ENCODE measurements around the gene KPNA2.
"Not testable (repeated sequence)": the region's sequence is repeated elsewhere in the genome, so short reads cannot be mapped to it uniquely, and the experiment has no call there.

The KPNA2 gene

GRCh38 chr17:68048996-68049395 is 13.5 kb downstream of the KPNA2 start:
- no peaks in the 10 kb centered on the region for H4K20me1 ChIP-seq (ENCODE audit: insufficient read depth, low read length)
- H3K4me2 ChIP-seq (ENCODE audit: low read length) = no peak overlapping the region
- no peaks in the 10 kb centered on the region for H3K9me2 ChIP-seq (ENCODE audit: low read depth, low read length)
- peaks cover 42% of the 10 kb centered on the region for H3K36me3 ChIP-seq (ENCODE audit: insufficient read depth, low read length)
- H2AFZ ChIP-seq (ENCODE audit: low read length) = no peak overlapping the region
- TF ChIP-seq EZH2 (IDR thresholded peaks at IDR 0.05; ENCODE audit: borderline replicate concordance, low read length) = no peak
- TF ChIP-seq, protein P1, sequence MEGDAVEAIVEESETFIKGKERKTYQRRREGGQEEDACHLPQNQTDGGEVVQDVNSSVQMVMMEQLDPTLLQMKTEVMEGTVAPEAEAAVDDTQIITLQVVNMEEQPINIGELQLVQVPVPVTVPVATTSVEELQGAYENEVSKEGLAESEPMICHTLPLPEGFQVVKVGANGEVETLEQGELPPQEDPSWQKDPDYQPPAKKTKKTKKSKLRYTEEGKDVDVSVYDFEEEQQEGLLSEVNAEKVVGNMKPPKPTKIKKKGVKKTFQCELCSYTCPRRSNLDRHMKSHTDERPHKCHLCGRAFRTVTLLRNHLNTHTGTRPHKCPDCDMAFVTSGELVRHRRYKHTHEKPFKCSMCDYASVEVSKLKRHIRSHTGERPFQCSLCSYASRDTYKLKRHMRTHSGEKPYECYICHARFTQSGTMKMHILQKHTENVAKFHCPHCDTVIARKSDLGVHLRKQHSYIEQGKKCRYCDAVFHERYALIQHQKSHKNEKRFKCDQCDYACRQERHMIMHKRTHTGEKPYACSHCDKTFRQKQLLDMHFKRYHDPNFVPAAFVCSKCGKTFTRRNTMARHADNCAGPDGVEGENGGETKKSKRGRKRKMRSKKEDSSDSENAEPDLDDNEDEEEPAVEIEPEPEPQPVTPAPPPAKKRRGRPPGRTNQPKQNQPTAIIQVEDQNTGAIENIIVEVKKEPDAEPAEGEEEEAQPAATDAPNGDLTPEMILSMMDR (IDR thresholded peaks at IDR 0.05; ENCODE audit: low read length) = no peak
- no peaks in the 10 kb centered on the region for H3K27me3 ChIP-seq (ENCODE audit: insufficient read depth, low read length)
- no peak overlapping the region for H3K27ac ChIP-seq (ENCODE audit: low read depth, low read length, poor library complexity, severe bottlenecking)
- no peaks in the 10 kb centered on the region for H3K4me1 ChIP-seq (ENCODE audit: insufficient read depth, low read length, severe bottlenecking)
- H3K4me3 ChIP-seq (ENCODE audit: low read depth, low read length, poor library complexity, severe bottlenecking) = no peak overlapping the region
- no peak overlapping the region for H3K9ac ChIP-seq (ENCODE audit: low read length)
- no peaks in the 10 kb centered on the region for H3K9me3 ChIP-seq (ENCODE audit: low read length)
- peaks cover 21% of the 10 kb centered on the region; the same call in 1 of the 2 replicates for H3F3A ChIP-seq (ENCODE audit: insufficient read depth, low read length)
- H3K79me2 ChIP-seq (ENCODE audit: insufficient read depth, low read length) = no peaks in the 10 kb centered on the region

DNA sequence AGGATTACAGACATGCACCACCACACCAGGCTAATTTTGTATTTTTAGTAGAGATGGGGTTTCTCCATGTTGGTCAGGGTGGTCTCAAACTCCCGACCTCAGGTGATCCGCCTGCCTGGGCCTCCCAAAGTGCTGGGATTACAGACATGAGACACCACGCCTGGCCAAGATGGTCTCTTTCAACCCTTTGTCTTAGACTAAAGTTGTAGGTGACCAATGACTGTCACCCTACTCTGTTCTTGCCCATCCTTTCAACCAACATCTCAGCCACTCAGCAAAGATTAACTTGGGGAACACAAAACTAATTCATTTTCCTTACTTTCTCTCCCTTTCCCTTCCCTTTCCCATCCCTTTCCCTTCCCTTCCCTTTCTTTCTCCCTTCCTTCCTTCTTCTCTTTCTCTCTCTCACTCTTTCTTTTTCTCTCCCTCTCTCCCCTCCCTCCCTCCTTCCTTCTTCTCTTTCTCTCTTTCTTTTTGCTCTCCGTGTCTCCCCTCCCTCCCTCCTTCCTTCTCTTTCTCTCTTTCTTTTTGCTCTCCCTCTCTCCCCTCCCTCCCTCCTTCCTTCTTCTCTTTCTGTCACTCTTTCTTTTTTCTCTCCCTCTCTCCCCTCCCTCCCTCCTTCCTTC is 14.4 kb downstream of the KPNA2 start:
- not testable (repeated sequence) for H3K79me2 ChIP-seq (ENCODE audit: insufficient read depth, low read length); H3K9me3 ChIP-seq (ENCODE audit: low read length); H3K27ac ChIP-seq (ENCODE audit: low read depth, low read length, poor library complexity, severe bottlenecking); H3K4me1 ChIP-seq (ENCODE audit: insufficient read depth, low read length, severe bottlenecking); H3K27me3 ChIP-seq (ENCODE audit: insufficient read depth, low read length); H2AFZ ChIP-seq (ENCODE audit: low read length); H3K4me3 ChIP-seq (ENCODE audit: low read depth, low read length, poor library complexity, severe bottlenecking); H4K20me1 ChIP-seq (ENCODE audit: insufficient read depth, low read length); H3K4me2 ChIP-seq (ENCODE audit: low read length); H3K9me2 ChIP-seq (ENCODE audit: low read depth, low read length); H3K9ac ChIP-seq (ENCODE audit: low read length)
- H3K36me3 ChIP-seq (ENCODE audit: insufficient read depth, low read length) = peaks cover 33% of the 10 kb centered on the region
- peaks cover 21% of the 10 kb centered on the region; the same call in 1 of the 2 replicates for H3F3A ChIP-seq (ENCODE audit: insufficient read depth, low read length)

DNA sequence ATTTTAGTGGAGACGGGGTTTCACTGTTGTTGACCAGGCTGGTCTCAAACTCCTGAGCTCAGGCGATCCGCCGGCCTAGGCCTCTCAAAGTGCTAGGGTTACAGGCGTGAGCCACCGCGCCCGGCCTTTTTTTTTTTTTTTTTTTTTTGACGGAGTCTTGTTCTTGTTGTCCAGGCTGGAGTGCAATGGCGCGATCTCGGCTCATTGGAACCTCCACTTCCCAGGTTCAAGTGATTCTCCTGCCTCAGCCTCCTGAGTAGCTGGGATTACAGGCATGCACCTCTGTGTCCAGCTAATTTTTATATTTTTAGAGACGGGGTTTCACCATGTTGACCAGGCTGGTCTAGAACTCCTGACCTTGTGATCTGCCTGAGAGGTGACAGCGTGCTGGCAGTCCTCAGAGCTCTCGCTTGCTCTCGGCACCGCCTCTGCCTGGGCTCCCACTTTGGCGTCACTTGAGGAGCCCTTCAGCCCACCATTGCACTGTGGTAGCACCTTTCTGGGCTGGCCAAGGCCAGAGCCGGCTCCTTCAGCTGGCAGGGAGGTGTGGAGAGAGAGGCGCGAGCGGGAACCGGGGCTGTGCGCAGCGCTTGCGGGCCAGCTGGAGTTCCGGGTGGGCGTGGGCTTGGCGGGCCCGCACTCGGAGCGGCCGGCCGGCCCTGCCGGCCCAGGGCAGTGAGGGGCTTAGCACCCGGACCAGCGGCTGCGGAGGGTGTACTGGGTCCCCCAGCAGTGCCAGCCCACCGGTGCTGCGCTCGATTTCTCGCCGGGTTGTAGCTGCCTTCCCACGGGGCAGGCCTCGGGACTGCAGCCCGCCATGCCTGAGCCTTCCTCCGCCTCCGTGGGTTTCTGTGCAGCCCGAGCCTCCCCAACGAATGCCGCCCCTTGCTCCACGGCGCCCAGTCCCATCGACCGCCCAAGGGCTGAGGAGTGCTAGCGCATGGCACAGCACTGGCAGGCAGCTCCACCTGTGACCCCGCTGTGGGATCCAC is 16.1 kb downstream of the KPNA2 start:
- H4K20me1 ChIP-seq (ENCODE audit: insufficient read depth, low read length) = not testable (repeated sequence)

DNA sequence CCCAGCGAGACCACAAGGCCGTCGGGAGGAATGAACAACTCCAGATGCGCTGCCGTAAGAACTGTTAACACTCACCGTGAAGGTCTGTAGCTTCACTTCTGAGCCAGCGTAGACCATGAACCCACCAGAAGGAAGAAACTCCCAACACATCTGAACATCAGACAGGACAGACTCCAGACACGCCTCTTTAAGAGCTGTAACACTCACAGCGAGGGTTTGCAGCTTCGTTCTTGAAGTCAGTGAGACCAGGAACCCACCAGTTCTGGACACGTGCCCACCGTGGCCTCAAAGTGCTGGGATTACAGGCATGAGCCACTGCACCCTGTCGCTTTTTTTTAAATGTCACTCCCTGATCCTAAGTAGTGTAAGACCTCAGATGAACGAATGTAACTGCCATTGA is 17.3 kb downstream of the KPNA2 start:
- H3K27ac ChIP-seq (ENCODE audit: low read depth, low read length, poor library complexity, severe bottlenecking) = no peak overlapping the region

More for the DNA sequence above, 16.1 kb downstream of the KPNA2 start:
- H3K4me2 ChIP-seq (ENCODE audit: low read length); H3K79me2 ChIP-seq (ENCODE audit: insufficient read depth, low read length); H3K9me3 ChIP-seq (ENCODE audit: low read length); H3K27me3 ChIP-seq (ENCODE audit: insufficient read depth, low read length); H2AFZ ChIP-seq (ENCODE audit: low read length); H3K4me3 ChIP-seq (ENCODE audit: low read depth, low read length, poor library complexity, severe bottlenecking); H3K27ac ChIP-seq (ENCODE audit: low read depth, low read length, poor library complexity, severe bottlenecking); H3K9ac ChIP-seq (ENCODE audit: low read length); H3K4me1 ChIP-seq (ENCODE audit: insufficient read depth, low read length, severe bottlenecking); H3K9me2 ChIP-seq (ENCODE audit: low read depth, low read length): not testable (repeated sequence)
- Histone ChIP-seq H3F3A (ENCODE audit: insufficient read depth, low read length) (peaks cover 15% of the 10 kb centered on the region; the same call in 1 of the 2 replicates), H3K36me3 (ENCODE audit: insufficient read depth, low read length) (peaks cover 17% of the 10 kb centered on the region)

More for the DNA sequence above, 17.3 kb downstream of the KPNA2 start:
- TF ChIP-seq EZH2 (IDR thresholded peaks at IDR 0.05; ENCODE audit: borderline replicate concordance, low read length) = no peak
- TF ChIP-seq, protein P1 (IDR thresholded peaks at IDR 0.05; ENCODE audit: low read length) = no peak
- Histone ChIP-seq H3K4me3 (ENCODE audit: low read depth, low read length, poor library complexity, severe bottlenecking) (no peak overlapping the region), H3K9me2 (ENCODE audit: low read depth, low read length) (no peaks in the 10 kb centered on the region), H3K36me3 (ENCODE audit: insufficient read depth, low read length) (peaks cover 5% of the 10 kb centered on the region; the same call in 1 of the 2 replicates), H2AFZ (ENCODE audit: low read length) (no peak overlapping the region), H3F3A (ENCODE audit: insufficient read depth, low read length) (peaks cover 12% of the 10 kb centered on the region; the same call in 1 of the 2 replicates), H3K79me2 (ENCODE audit: insufficient read depth, low read length) (no peaks in the 10 kb centered on the region), H3K4me1 (ENCODE audit: insufficient read depth, low read length, severe bottlenecking) (no peaks in the 10 kb centered on the region), H3K4me2 (ENCODE audit: low read length) (no peak overlapping the region), H3K9ac (ENCODE audit: low read length) (no peak overlapping the region), H4K20me1 (ENCODE audit: insufficient read depth, low read length) (no peaks in the 10 kb centered on the region), H3K27me3 (ENCODE audit: insufficient read depth, low read length) (no peaks in the 10 kb centered on the region), H3K9me3 (ENCODE audit: low read length) (no peaks in the 10 kb centered on the region)
